ENCODE results near the gene TLE7.

GRCh38 chr16:71480956-71481355 is 39.1 kb upstream of the TLE7 start:
- TF ChIP-seq CTCF (IDR thresholded peaks at IDR 0.05) (no peak), POLR2A (IDR thresholded peaks at IDR 0.05) (no peak)

All from right lobe of liver (tissue), 4 donors.